ENCODE results near the gene MGAT4A.

The MGAT4A gene

DNA sequence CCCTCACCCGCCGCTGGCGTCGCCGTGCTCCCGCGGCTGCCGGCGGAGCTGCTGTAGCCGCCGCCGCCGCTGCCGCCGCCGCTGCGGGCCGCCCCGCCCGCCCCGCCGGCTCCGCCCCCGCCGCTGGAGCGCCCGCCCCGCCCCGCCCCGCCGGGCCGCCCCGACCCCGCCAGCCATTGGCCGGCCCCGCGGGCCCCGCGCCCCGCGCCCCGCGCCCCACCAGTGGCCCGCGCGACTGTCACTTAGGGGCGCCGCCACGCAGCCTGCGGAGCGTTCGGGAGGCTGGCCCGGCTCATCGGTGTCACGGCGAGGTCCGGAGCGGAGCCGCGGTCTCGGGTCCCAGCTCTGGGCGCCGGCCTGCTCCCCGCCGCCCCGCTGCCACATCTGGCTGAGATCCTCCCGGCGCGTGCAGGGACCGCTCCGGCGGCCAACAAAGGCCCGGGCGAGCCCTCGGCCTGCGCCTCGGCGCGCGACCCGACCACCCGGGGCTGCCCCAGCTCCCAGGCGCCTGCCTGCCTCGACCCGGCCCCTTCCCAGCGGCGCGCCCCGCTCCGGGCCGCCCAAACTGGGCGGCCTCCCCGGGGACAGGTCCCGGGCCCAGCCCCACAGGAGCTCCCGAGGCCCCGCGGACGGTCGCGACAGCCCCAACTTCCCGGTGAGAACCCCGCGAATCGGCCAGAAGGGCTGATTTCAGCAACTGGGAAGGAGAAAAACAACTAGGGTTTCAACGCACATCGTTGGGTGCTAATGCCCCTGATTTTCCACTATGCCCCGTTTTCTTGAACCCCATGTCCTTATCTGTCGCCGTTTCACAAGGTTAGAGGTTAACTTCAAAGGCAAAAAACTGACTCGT is at the start of gene MGAT4A:
MGAT4A (minus strand) TSS at position 92 of the 853 bp plus-strand sequence. CDS start 4,800 bp downstream, outside the sequence.
- peaks cover 5% of the 10 kb centered on the region for H3K4me1 ChIP-seq (ENCODE audit: control insufficient read depth, insufficient read depth, low read length)
- H3K27me3 ChIP-seq (ENCODE audit: control insufficient read depth, insufficient read depth, low read length): no peaks in the 10 kb centered on the region
- peak within 1 kb of the TSS; percentile 75 for H3K4me3 ChIP-seq (ENCODE audit: low read length)
- H3K36me3 ChIP-seq (ENCODE audit: control insufficient read depth, insufficient read depth, low read length): no peaks in the 10 kb centered on the region
- H3K27ac ChIP-seq (ENCODE audit: low read depth, low read length): peak within 1 kb of the TSS; percentile 66
- H3K9ac ChIP-seq (ENCODE audit: low read length): peak within 1 kb of the TSS; percentile 43

DNA sequence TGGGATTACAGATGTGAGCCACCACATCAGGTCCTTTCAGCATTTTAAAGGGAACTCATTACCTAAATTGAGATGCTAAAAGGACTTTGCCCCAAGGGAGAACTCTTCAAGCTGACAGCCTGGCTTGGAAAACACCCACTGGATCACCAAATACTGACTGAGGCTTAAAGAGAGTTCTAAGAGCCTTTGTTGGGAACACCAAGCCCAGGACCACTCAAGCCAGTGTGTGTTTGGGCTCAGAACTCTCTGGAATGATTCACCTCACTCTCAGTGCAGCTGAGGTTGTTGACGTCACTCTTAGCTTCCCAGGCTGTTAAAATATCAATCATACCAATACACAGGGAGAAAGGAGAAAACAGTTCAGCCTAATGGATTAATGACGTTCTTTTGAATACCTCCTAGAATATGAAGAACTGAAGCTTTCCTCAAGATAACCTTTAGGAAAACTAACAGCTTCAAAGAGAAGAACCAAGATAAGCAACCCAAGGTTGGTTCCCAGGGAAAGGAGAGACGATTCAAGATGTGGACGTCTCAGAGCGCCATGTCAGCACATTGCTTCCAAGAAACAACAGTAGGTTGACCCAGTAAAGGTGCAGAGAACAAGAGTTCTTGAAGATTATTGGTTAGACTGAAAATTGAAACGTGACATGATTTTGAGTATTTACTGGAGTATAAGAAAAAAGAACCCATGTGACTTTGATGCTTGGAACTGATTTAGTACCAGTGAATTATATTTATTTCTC is 48.0 kb upstream of the MGAT4A start:
- Histone ChIP-seq H3K27me3 (ENCODE audit: control insufficient read depth, insufficient read depth, low read length) (no peaks in the 10 kb centered on the region), H3K4me1 (ENCODE audit: control insufficient read depth, insufficient read depth, low read length) (no peaks in the 10 kb centered on the region), H3K36me3 (ENCODE audit: control insufficient read depth, insufficient read depth, low read length) (no peaks in the 10 kb centered on the region), H3K27ac (ENCODE audit: low read depth, low read length) (no peak overlapping the region), H3K4me3 (ENCODE audit: low read length) (no peak overlapping the region), H3K9ac (ENCODE audit: low read length) (no peak overlapping the region)

DNA sequence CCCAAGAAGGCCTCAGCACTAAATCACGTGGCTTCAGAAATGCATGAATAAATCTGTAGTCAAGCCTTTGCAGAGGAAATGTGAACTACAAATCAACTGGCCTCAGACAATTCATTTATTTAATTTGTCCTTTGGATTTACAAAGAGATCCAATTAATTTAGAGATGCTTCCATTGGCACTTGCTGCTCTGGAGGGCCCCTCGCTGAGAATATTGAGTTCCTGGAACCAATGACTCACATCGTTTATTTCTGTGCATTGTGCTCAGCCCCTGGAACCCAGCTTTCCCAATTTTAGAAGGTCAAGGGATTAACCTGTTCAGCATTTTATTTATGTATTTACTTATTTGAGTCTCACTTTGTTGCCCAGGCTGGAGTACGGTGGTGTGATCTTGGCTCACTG is 47.2 kb upstream of the MGAT4A start:
- Histone ChIP-seq H3K9ac (ENCODE audit: low read length) (no peak overlapping the region), H3K4me3 (ENCODE audit: low read length) (no peak overlapping the region), H3K4me1 (ENCODE audit: control insufficient read depth, insufficient read depth, low read length) (no peaks in the 10 kb centered on the region), H3K27me3 (ENCODE audit: control insufficient read depth, insufficient read depth, low read length) (no peaks in the 10 kb centered on the region), H3K27ac (ENCODE audit: low read depth, low read length) (no peak overlapping the region), H3K36me3 (ENCODE audit: control insufficient read depth, insufficient read depth, low read length) (no peaks in the 10 kb centered on the region)

DNA sequence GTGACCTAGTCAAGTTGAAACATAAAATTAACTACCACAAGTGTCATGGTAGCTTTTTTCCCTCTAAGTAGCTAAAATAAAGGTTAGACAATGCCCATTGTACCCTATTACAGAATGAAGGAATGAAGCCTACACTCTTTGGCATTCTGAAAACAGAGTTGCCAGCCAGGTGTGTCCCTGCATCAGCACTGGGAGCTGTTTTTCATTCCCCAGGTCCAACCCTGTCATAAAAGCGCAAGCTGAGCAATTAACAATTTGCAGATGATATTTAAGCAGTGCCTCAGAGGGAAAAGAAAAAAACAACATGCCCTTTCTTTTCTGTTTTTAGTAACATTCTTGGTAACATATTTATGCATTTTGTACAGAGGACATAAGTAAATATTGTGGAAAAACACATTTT is 46.8 kb upstream of the MGAT4A start:
- Histone ChIP-seq H3K27ac (ENCODE audit: low read depth, low read length) (no peak overlapping the region), H3K4me1 (ENCODE audit: control insufficient read depth, insufficient read depth, low read length) (no peaks in the 10 kb centered on the region)

DNA sequence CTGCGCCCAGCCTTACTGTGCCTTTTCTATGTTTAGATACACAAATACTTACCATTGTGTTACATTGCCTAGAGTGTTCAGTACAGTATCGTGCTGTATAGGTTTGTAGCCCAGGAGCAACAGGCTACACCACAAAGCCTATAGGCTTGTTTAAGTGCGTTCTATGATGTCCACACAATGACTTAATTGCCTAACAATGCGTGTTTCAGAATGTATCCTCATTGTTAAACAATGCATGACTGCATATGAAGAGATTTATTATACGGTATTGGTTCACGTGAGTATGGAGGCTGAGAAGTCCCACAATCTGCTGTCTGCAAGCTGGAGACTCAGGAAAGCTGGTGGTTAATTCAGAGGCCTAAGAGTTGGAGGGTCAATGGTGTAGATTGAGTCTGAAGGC is 46.1 kb upstream of the MGAT4A start:
- H3K4me1 ChIP-seq (ENCODE audit: control insufficient read depth, insufficient read depth, low read length): no peaks in the 10 kb centered on the region
- no peak overlapping the region for H3K4me3 ChIP-seq (ENCODE audit: low read length)
- no peaks in the 10 kb centered on the region for H3K27me3 ChIP-seq (ENCODE audit: control insufficient read depth, insufficient read depth, low read length)
- H3K9ac ChIP-seq (ENCODE audit: low read length): no peak overlapping the region
- H3K27ac ChIP-seq (ENCODE audit: low read depth, low read length): no peak overlapping the region
- H3K36me3 ChIP-seq (ENCODE audit: control insufficient read depth, insufficient read depth, low read length): no peaks in the 10 kb centered on the region

More for the DNA sequence above, 46.8 kb upstream of the MGAT4A start:
- Histone ChIP-seq H3K27me3 (ENCODE audit: control insufficient read depth, insufficient read depth, low read length) (no peaks in the 10 kb centered on the region), H3K9ac (ENCODE audit: low read length) (no peak overlapping the region), H3K4me3 (ENCODE audit: low read length) (no peak overlapping the region), H3K36me3 (ENCODE audit: control insufficient read depth, insufficient read depth, low read length) (no peaks in the 10 kb centered on the region)

DNA sequence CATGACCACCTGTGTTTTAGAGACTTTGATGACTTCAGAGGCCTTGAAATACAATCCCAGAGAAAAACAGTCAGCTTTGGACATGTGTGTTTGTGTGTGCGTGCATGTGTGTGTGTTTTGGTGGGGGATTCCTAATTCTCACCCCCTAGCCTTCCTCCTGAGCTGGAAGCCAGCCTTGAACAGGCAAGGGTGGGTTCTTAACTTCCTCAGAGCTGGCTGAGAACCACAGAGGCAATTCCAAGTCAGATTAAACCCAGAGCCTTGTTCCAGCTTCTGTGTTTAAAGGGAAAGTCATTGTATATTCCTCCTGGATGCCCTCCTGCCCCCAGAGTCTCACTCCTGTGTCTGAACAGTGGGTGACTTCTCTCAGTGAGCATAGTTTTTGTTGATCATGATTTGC is 45.2 kb upstream of the MGAT4A start:
- no peaks in the 10 kb centered on the region for H3K4me1 ChIP-seq (ENCODE audit: control insufficient read depth, insufficient read depth, low read length)
- H3K36me3 ChIP-seq (ENCODE audit: control insufficient read depth, insufficient read depth, low read length): no peaks in the 10 kb centered on the region
- H3K9ac ChIP-seq (ENCODE audit: low read length): no peak overlapping the region
- H3K27ac ChIP-seq (ENCODE audit: low read depth, low read length): no peak overlapping the region
- H3K4me3 ChIP-seq (ENCODE audit: low read length): no peak overlapping the region
- H3K27me3 ChIP-seq (ENCODE audit: control insufficient read depth, insufficient read depth, low read length): no peaks in the 10 kb centered on the region

DNA sequence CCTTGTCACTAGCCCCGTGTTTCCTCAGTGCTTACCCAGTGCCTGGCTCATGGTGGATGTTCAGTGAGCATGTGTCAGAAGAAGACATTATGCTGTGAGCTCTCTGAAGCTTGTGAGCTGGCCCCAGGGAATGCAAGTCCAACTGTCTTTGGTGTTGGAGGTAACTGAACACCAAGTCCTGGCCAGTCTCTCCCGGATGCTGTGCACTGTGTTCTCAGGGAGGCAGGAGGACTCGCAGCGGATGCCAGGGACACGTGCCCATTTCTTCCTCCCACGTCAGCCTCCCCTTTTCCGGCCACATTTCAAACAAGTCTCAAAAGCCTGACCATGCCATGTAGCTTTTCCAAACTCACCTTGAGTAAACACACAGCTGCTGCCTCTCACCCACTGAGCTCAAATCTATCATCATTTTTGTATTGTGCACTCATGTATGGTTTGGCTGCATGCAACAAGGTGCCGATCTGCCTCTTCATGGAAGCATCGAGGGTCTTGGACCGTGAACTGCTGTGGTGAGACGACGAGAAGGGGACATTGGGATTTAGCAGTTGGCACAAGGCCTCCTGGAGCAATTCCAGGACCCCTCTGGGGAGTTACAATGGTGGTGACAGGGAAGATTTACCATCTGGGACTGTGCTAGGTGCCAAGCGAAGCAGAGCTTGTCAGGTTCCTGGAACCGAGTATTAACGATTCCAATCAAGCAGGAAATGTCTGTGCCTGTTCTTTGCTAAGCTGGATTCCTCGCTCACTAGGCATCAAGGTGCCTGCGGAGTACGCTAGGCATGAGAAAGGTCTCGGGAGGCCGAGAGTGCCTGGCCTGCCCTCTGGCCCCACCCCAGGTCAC is 44.4 kb upstream of the MGAT4A start:
- Histone ChIP-seq H3K4me1 (ENCODE audit: control insufficient read depth, insufficient read depth, low read length) (no peaks in the 10 kb centered on the region), H3K36me3 (ENCODE audit: control insufficient read depth, insufficient read depth, low read length) (no peaks in the 10 kb centered on the region), H3K4me3 (ENCODE audit: low read length) (no peak overlapping the region), H3K27me3 (ENCODE audit: control insufficient read depth, insufficient read depth, low read length) (no peaks in the 10 kb centered on the region), H3K9ac (ENCODE audit: low read length) (no peak overlapping the region), H3K27ac (ENCODE audit: low read depth, low read length) (no peak overlapping the region)

DNA sequence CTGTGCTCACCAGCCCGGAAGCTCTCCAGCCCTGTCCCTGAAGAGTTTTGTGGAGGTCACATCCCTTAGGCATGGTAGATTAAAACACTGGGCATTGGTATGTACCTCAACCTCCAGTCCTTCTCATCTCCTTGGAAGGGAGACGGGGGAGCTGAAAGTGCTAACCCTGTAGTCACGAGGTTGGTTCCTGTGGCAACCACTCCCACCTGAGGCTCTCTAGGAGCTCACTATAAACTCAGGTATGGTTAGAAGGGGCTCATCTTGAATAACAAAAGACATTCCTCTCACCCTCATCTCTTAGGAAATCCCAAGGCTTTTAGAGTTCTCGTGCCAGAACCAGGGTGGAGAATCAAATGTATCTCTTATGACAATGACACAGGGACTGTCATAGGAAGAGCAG is 43.0 kb upstream of the MGAT4A start:
- Histone ChIP-seq H3K4me3 (ENCODE audit: low read length) (no peak overlapping the region), H3K4me1 (ENCODE audit: control insufficient read depth, insufficient read depth, low read length) (no peaks in the 10 kb centered on the region), H3K9ac (ENCODE audit: low read length) (no peak overlapping the region), H3K36me3 (ENCODE audit: control insufficient read depth, insufficient read depth, low read length) (no peaks in the 10 kb centered on the region), H3K27ac (ENCODE audit: low read depth, low read length) (no peak overlapping the region), H3K27me3 (ENCODE audit: control insufficient read depth, insufficient read depth, low read length) (no peaks in the 10 kb centered on the region)

DNA sequence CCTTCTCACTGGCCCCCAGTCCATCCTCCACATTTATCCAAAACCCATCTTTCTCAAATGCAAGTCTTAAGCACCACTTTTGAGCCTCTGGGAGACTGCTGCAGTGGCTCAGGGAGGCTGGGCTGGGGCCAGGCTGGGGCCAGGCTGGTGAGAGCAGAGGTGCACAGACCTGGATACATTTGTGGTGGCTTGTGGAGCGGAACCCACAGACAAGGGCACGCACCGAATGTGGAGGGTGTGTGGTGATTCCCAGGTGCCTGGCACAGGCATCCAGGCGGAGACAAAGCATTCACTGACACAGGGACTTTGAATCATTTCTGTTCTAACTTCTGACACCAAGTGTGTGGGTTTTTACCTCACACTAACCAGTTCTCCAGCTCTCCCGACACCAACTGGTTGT is 42.2 kb upstream of the MGAT4A start:
- no peak overlapping the region for H3K27ac ChIP-seq (ENCODE audit: low read depth, low read length)
- H3K27me3 ChIP-seq (ENCODE audit: control insufficient read depth, insufficient read depth, low read length): no peaks in the 10 kb centered on the region
- H3K4me1 ChIP-seq (ENCODE audit: control insufficient read depth, insufficient read depth, low read length): no peaks in the 10 kb centered on the region
- no peak overlapping the region for H3K9ac ChIP-seq (ENCODE audit: low read length)
- H3K36me3 ChIP-seq (ENCODE audit: control insufficient read depth, insufficient read depth, low read length): no peaks in the 10 kb centered on the region
- no peak overlapping the region for H3K4me3 ChIP-seq (ENCODE audit: low read length)

DNA sequence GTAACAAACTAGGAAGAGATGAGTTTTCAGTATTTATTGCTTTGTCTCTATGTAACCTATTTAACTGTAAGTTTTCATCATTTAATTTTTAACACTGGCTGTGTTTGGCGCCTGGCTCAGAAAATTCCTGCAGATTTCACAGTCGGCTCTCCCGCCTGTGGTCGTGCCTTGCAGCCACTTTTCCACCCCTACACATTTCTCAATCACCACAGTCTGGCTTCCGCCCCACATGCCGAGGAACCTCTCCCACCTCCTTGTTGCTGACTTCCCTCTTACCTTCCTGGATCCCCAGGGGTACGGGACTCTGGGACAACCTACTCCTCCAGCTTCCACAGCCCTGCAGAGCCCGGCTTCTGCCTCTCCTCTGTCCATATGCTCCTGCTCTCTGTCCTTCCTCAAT is 41.6 kb upstream of the MGAT4A start:
- no peak overlapping the region for H3K27ac ChIP-seq (ENCODE audit: low read depth, low read length)
- no peak overlapping the region for H3K9ac ChIP-seq (ENCODE audit: low read length)
- no peaks in the 10 kb centered on the region for H3K4me1 ChIP-seq (ENCODE audit: control insufficient read depth, insufficient read depth, low read length)
- no peaks in the 10 kb centered on the region for H3K36me3 ChIP-seq (ENCODE audit: control insufficient read depth, insufficient read depth, low read length)
- H3K27me3 ChIP-seq (ENCODE audit: control insufficient read depth, insufficient read depth, low read length): no peaks in the 10 kb centered on the region
- H3K4me3 ChIP-seq (ENCODE audit: low read length): no peak overlapping the region

DNA sequence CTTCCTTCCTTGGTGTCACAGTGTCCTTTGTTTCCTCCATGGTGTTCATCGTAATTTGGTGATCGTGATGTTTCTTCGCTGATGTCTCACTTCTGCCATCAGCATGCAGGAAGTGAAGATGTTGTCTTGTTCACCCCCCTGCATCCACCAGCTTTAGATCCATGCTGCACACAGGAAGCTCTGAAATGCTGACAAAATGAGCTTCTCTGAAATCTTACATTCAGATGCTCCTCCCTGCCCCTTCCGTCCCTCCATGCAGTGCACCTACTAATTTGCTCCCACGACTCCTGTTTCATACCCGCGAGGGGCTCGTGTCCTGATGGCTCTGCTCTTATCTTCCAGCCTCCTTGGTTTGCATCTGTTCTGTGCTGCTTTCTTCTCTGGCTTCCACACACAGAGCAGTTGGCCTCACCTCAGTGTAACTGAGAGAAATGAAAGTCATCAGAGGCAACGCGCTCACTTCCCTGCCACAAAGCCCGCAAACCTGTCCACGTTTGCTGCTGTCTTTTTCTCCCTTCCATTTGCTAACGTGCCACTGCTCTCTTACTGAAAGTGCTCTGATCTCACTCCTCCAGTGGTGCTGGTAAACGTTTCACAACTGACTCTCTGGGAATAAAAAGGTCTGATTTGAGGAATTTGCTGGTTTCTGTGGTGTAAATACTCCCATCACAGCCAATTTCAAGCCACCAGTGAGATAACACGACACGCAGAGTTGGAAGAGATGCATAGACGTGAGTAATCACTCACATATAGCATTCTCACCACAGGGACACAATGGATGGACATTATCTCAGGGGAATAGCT is 41.0 kb upstream of the MGAT4A start:
- Histone ChIP-seq H3K9ac (ENCODE audit: low read length) (no peak overlapping the region), H3K4me1 (ENCODE audit: control insufficient read depth, insufficient read depth, low read length) (no peaks in the 10 kb centered on the region), H3K4me3 (ENCODE audit: low read length) (peak overlapping the region; percentile 16), H3K27me3 (ENCODE audit: control insufficient read depth, insufficient read depth, low read length) (no peaks in the 10 kb centered on the region), H3K36me3 (ENCODE audit: control insufficient read depth, insufficient read depth, low read length) (no peaks in the 10 kb centered on the region), H3K27ac (ENCODE audit: low read depth, low read length) (no peak overlapping the region)
